Measurements from ENCODE around the gene XPA. TPM values are rescaled to one million over a fixed set of nuclear protein-coding genes. Genes with fewer than 3 reads are reported as not detected.

The XPA gene
- total RNA-seq, 1 experiment from 2014 or later = 9.9 TPM

DNA sequence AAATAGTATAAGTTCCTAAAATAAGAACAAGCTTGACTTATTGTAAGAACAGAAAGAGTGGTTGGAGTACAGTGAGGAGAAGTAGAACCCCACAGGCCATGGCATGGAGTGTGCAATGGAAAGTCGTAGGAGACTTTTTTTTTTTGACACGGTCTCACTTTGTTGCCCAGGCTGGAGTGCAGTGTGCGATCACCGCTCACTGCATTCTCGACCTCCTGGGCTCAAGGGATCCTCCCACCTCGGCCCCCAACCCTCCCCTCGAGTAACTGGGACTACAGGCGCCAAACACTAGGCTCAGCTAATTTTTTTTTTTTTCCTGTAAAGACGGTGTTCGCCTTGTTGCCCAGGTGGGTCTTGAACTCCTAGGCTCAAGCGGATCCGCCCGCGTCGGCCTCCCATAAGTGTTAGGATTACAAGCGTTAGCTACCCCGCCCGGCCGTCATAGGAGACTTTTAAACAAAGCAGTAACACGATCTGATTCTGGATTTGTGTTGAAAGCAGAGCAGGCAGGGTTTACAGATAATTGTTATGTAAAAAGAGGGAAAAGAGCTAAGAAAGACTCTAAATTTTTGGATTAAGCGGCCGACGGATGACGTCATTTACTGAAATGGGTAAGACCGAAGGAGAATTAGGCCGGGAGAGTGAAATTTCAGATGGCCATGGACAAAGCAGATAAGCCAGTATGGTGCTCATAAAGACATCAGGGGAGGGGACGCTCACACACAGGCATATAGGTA lies 64.7 kb downstream of the XPA start:
- in situ Hi-C loops (cut with HindIII; ENCODE audit: low pct_unique_long_range_greater_than_20kb, low sequenced_read_pairs) = loop anchor here (25.0 kb wide), 1 partner anchor 170 kb away; no protein-coding TSS in a partner anchor
- DNase-seq (ENCODE audit: low read depth, low spot score) = peak; percentile 8

DNA sequence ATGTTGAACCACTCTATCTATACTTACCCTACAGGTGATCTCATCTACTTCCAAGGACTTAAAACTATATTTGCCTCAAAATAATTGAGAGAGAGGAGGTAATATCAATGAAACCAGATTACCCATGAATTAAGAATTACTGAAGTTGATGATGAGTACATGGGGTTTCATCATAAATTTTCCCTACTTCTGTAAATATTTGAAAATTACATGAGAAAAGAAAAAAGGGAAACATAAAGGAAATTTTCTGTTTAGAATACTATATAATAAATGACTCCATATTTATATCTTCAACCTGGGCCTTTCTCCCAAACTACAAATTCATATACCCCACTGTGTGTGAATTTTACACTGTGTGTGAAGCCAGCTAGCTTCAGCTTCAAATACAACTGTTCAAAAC lies 66.5 kb downstream of the XPA start:
- in situ Hi-C loops (cut with HindIII; ENCODE audit: low pct_unique_long_range_greater_than_20kb, low sequenced_read_pairs) = loop anchor here (25.0 kb wide), 1 partner anchor 168 kb away; no protein-coding TSS in a partner anchor
- no peak for DNase-seq (ENCODE audit: low read depth, low spot score)

- peak; percentile 39 for DNase-seq (ENCODE audit: low read depth, low spot score)
- in situ Hi-C loops (cut with HindIII; ENCODE audit: low pct_unique_long_range_greater_than_20kb, low sequenced_read_pairs) = loop anchor here (25.0 kb wide), 1 partner anchor 167 kb away; no protein-coding TSS in a partner anchor
Observed at GRCh38 chr9:97629156-97629555, 68.0 kb downstream of the XPA start.

DNA sequence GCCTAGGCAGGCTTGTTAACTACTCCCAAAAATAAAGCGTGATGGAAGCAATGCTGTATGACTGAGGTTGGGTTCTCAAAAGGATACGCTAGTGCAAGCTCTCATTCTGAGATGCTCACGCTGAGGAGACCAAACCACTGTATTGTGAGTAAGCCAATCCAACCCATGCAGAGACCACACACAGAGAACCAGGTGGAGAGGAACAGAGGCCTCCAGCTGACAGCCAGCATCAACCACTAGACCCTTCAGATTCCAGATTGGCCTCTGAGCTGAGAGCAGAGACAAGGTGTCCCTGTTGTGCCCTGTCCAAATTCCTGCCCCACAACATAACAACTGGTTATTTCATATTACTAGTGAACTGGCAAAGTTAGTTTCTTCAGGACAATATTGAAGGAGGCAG lies 68.5 kb downstream of the XPA start:
- in situ Hi-C loops (cut with HindIII; ENCODE audit: low pct_unique_long_range_greater_than_20kb, low sequenced_read_pairs) = loop anchor here (25.0 kb wide), 1 partner anchor 166 kb away; no protein-coding TSS in a partner anchor
- no peak for DNase-seq (ENCODE audit: low read depth, low spot score)

DNA sequence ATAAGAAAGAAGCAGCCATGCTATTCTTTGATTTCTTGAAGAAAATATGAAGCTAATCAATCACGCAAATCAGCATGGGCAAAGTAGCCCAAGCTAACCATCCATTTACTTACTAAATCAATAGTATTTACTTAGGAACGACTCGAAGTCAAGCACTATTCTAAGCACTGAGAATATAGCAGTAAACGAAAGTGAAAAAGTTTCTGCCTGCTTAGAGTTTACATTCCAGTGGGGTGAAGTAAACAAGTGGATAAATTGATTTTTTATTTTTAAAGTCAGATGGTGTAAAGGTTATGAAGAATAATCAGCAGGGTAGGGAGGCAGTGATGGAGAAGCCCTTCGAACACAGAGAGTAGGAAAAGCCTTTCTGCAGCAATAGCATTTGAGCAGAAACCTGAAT lies 69.5 kb downstream of the XPA start:
- in situ Hi-C loops (cut with HindIII; ENCODE audit: low pct_unique_long_range_greater_than_20kb, low sequenced_read_pairs) = loop anchor here (25.0 kb wide), 1 partner anchor 165 kb away; no protein-coding TSS in a partner anchor

GRCh38 chr9:97625620-97626019 lies 71.5 kb downstream of the XPA start:
- in situ Hi-C loops (cut with HindIII; ENCODE audit: low pct_unique_long_range_greater_than_20kb, low sequenced_read_pairs) = loop anchor here (25.0 kb wide), 1 partner anchor 163 kb away; no protein-coding TSS in a partner anchor
- DNase-seq (ENCODE audit: low read depth, low spot score) = no peak

More for the DNA sequence above, 69.5 kb downstream of the XPA start:
- no peak for DNase-seq (ENCODE audit: low read depth, low spot score)

Other genes starting within 250 kb of the XPA start
- 3.0 and 3.3 TPM in 2 replicates for gene TMOD1, start 195.7 kb downstream of the XPA start, total RNA-seq (2014; rRNA removed; shearing (Covaris generic))
- 17.7 and 17.9 TPM in 2 replicates for gene TSTD2, start 64.0 kb downstream of the XPA start, total RNA-seq (2014; rRNA removed; shearing (Covaris generic))
- gene NCBP1, start 63.5 kb downstream of the XPA start, total RNA-seq (2014; rRNA removed; shearing (Covaris generic)) = 51.9 and 52.5 TPM in 2 replicates
- 0.11 and 0.79 TPM in 2 replicates for gene FOXE1, start 155.9 kb upstream of the XPA start, total RNA-seq (2014; rRNA removed; shearing (Covaris generic))
- 28.6 and 32.6 TPM in 2 replicates for gene TRMO, start 225.2 kb upstream of the XPA start, total RNA-seq (2014; rRNA removed; shearing (Covaris generic))
- not detected in 2 replicates for gene HEMGN, start 240.8 kb upstream of the XPA start, total RNA-seq (2014; rRNA removed; shearing (Covaris generic))

Data from SK-MEL-5 (cell line).